Liver (tissue), 9 donors: ENCODE results near the gene TSPAN18. TPM values are rescaled to one million over a fixed set of nuclear protein-coding genes. Genes with fewer than 3 reads are reported as not detected.

ENCODE experiments used
- DNase-seq: peaks from one replicate; pipeline ENCODE4 v3.0.0-alpha.2; 2017; ENCODE audit warnings: low spot score
- H3K27ac ChIP-seq, 2 donors: one replicate each; pipeline ENCODE4 v1.7.0; 2013; ENCODE audit warnings: inconsistent platforms in 2 of 2, low read length in 2 of 2, control low read depth in 1 of 2, low read depth in 1 of 2, mild to moderate bottlenecking in 1 of 2
- H3K27me3 ChIP-seq, 4 donors: one replicate each; pipeline versions ENCODE4 v1.6.1 to v1.7.0; 2013; ENCODE audit warnings: low read length in 3 of 4, inconsistent platforms in 1 of 4, mild to moderate bottlenecking in 1 of 4, moderate library complexity in 1 of 4; ENCODE audit not compliant: control insufficient read depth in 4 of 4, insufficient read depth in 4 of 4
- H3K36me3 ChIP-seq, 4 donors: one replicate each; pipeline versions ENCODE4 v1.6.1 to v1.7.0; 2013; ENCODE audit warnings: low read length in 3 of 4, mild to moderate bottlenecking in 3 of 4, low read depth in 1 of 4, moderate library complexity in 1 of 4; ENCODE audit not compliant: control insufficient read depth in 4 of 4, insufficient read depth in 3 of 4
- H3K4me1 ChIP-seq, 4 donors: one replicate each; pipeline versions ENCODE4 v1.6.1 to v1.7.0; 2013; ENCODE audit warnings: low read length in 3 of 4, mild to moderate bottlenecking in 3 of 4, moderate library complexity in 1 of 4; ENCODE audit not compliant: control insufficient read depth in 4 of 4, insufficient read depth in 4 of 4
- H3K4me3 ChIP-seq, 3 donors: one replicate each; pipeline versions ENCODE4 v1.6.1 to v1.7.0; 2013; ENCODE audit warnings: low read length in 3 of 3, control low read depth in 1 of 3, low read depth in 1 of 3, mild to moderate bottlenecking in 1 of 3
- H3K9ac ChIP-seq, 2 donors: one replicate each; pipeline ENCODE4 v1.7.0; 2013; ENCODE audit warnings: low read length in 2 of 2, mild to moderate bottlenecking in 2 of 2, moderate library complexity in 2 of 2, control low read depth in 1 of 2, low read depth in 1 of 2
- H3K9me3 ChIP-seq, 4 donors: one replicate each; pipeline versions ENCODE4 v1.6.1 to v1.7.0; 2013; ENCODE audit warnings: low read length in 3 of 4; ENCODE audit not compliant: control insufficient read depth in 4 of 4
- ATF3 ChIP-seq: IDR thresholded peaks from 2 replicates; pipeline ENCODE4 v1.6.1; 2016; ENCODE audit warnings: antibody characterized with exemption
- CTCF ChIP-seq: fragments of 150-350 bp; IDR thresholded peaks from 2 replicates; pipeline ENCODE4 v1.5.1; 2017; ENCODE audit warnings: improper control_type of control experiment, low read depth, low read length; ENCODE audit not compliant: missing input control
- HNF4G ChIP-seq: IDR thresholded peaks from 2 replicates; pipeline ENCODE4 v1.6.1; 2016; ENCODE audit warnings: antibody characterized with exemption
- MAX ChIP-seq: IDR thresholded peaks from 2 replicates; pipeline ENCODE4 v1.6.1; 2016; ENCODE audit warnings: antibody characterized with exemption
- RAD21 ChIP-seq, 2 donors: IDR thresholded peaks; 2 replicates each; pipeline ENCODE4 v1.6.1; 2016; ENCODE audit warnings: antibody characterized with exemption in 2 of 2, mild to moderate bottlenecking in 2 of 2
- RXRA ChIP-seq, 2 donors: IDR thresholded peaks; 2 replicates each; pipeline ENCODE4 v1.6.1; 2017 to 2018; ENCODE audit warnings: antibody characterized with exemption in 2 of 2, mild to moderate bottlenecking in 1 of 2
- SP1 ChIP-seq: IDR thresholded peaks from 2 replicates; pipeline ENCODE4 v1.6.1; 2018; ENCODE audit warnings: antibody characterized with exemption, mild to moderate bottlenecking
- YY1 ChIP-seq: IDR thresholded peaks from 2 replicates; pipeline ENCODE4 v1.6.1; 2016; ENCODE audit warnings: antibody characterized with exemption, mild to moderate bottlenecking
- WGBS: extraction: QIAGEN DNeasy Blood & Tissue Kit; methylation state at CpG from one replicate; pipeline ENCODE4 v1.1.7; 2013; 5-methylcytosine and 5-hydroxymethylcytosine counted together
- polyA plus RNA-seq, 2 donors: library from polyadenylated mRNA; stranded (reverse) in 1 of 2; unstranded in 1 of 2; fragments of 200-250 nt in 1 of 2; fragments of >200 nt in 1 of 2; fragmentation: Nextera tagmentation in 1 of 2; extraction: Ambion mirVana in 1 of 2; gene quantifications; one replicate each; pipeline versions ENCODE4 v1.2.1 to v1.2.3, GENCODE V29; 2013 to 2015
- total RNA-seq, 2 donors: library from RNA; depleted of rRNA; stranded (reverse); fragments of >200 nt; gene quantifications; one replicate each; pipeline ENCODE4 v1.2.3, GENCODE V29; 2014
- donor health status: healthy.
- donor health status: healthy.
- donor health status: healthy.
- donor health status: healthy.
- donor health status: healthy.

The TSPAN18 gene
- total and polyA plus RNA-seq, 4 donors: 1.2 to 5.0 (median 2.8) TPM

- TF ChIP-seq CTCF (no peak), YY1 (no peak)
Measured at GRCh38 chr11:44839458-44840084, 112.8 kb downstream of the TSPAN18 start (continued).

- no peak overlapping the region for H3K4me3 ChIP-seq
- DNase-seq: no peak
- TF ChIP-seq YY1 (no peak), RXRA (IDR thresholded peaks at IDR 0.05) (no peak), CTCF (no peak), RAD21 (IDR thresholded peaks at IDR 0.05) (no peak), HNF4G (no peak)
- H3K9ac ChIP-seq: no peak overlapping the region
- peaks cover 0 to 2% (median 0%) of the 10 kb centered on the region in 4 donors for H3K9me3 ChIP-seq
- no peak overlapping the region for H3K27ac ChIP-seq
- H3K4me1 ChIP-seq: no peaks in the 10 kb centered on the region
- 93% methylated on average over 3 of the region's 3 CpGs for WGBS
- H3K27me3 ChIP-seq: no peaks in the 10 kb centered on the region
- no peaks in the 10 kb centered on the region for H3K36me3 ChIP-seq
Measured at GRCh38 chr11:44840085-44840478, 113.3 kb downstream of the TSPAN18 start.

- Histone ChIP-seq H3K36me3 (no peaks in the 10 kb centered on the region), H3K4me1 (no peaks in the 10 kb centered on the region), H3K27ac (no peak overlapping the region), H3K9me3 (peaks cover 0 to 2% (median 0%) of the 10 kb centered on the region in 4 donors), H3K9ac (no peak overlapping the region), H3K27me3 (no peaks in the 10 kb centered on the region), H3K4me3 (no peak overlapping the region)
- DNase-seq: no peak
- 89% methylated on average over 9 of the region's 9 CpGs for WGBS
- no peak for TF ChIP-seq CTCF
- no peak for TF ChIP-seq SP1
- no peak for TF ChIP-seq YY1
- TF ChIP-seq HNF4G: no peak
- TF ChIP-seq RAD21 (IDR thresholded peaks at IDR 0.05): no peak
- no peak for TF ChIP-seq ATF3
- no peak for TF ChIP-seq RXRA (IDR thresholded peaks at IDR 0.05)
- TF ChIP-seq MAX: no peak
Measured at GRCh38 chr11:44840521-44841251, 113.9 kb downstream of the TSPAN18 start.
